ENCODE results near the gene NRK.

Gene NRK

DNA sequence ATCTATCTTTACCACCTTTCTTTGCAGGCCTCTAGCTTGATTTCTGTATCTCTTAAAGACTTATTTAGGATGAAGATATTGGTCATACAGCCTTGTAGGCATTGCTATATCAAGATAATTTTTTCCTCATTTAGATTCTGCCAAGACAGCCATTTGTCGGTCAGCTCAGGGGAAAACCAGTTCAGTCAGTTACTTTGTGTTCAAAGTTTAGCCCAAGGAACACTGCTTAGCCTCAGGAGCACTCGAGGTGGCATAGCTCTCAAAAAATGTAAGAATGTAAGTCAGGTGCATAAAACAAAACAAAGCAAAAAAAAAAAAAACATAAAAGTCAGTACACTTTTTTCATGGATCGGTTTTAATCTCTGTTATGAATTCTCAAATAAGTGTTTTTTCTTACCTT, 43.4 kb downstream of the NRK start:
- H3K4me3 ChIP-seq (replicated peaks; ENCODE audit: low read depth, low read length), result no peak overlapping the region
- TF ChIP-seq, protein P1, sequence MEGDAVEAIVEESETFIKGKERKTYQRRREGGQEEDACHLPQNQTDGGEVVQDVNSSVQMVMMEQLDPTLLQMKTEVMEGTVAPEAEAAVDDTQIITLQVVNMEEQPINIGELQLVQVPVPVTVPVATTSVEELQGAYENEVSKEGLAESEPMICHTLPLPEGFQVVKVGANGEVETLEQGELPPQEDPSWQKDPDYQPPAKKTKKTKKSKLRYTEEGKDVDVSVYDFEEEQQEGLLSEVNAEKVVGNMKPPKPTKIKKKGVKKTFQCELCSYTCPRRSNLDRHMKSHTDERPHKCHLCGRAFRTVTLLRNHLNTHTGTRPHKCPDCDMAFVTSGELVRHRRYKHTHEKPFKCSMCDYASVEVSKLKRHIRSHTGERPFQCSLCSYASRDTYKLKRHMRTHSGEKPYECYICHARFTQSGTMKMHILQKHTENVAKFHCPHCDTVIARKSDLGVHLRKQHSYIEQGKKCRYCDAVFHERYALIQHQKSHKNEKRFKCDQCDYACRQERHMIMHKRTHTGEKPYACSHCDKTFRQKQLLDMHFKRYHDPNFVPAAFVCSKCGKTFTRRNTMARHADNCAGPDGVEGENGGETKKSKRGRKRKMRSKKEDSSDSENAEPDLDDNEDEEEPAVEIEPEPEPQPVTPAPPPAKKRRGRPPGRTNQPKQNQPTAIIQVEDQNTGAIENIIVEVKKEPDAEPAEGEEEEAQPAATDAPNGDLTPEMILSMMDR (IDR thresholded peaks at IDR 0.05; ENCODE audit: low read length, missing control alignments), result no peak
- DNase-seq (ENCODE audit: low read depth), result no peak

DNA sequence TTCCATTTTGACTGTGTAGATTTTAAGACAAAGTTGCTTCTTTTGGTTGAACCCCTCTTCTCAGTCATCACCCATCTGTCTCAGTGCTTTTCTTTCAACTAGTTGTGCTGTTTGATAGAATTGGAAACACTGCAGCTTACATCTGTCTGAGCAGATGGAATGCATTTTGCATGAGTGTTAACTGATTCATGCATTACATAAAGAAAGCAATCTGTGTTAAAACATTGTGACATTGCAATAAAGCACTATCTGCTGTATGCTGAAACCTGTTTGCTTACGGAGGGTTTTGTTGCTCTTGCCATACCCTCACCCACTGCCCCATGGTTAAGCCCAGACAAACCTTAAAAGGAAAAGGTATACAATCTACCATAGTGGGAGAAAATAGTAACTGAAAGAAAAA, 47.4 kb downstream of the NRK start:
- TF ChIP-seq, protein P1 (IDR thresholded peaks at IDR 0.05; ENCODE audit: low read length, missing control alignments), result no peak
- no peak overlapping the region for H3K4me3 ChIP-seq (replicated peaks; ENCODE audit: low read depth, low read length)
- DNase-seq (ENCODE audit: low read depth), result no peak

DNA sequence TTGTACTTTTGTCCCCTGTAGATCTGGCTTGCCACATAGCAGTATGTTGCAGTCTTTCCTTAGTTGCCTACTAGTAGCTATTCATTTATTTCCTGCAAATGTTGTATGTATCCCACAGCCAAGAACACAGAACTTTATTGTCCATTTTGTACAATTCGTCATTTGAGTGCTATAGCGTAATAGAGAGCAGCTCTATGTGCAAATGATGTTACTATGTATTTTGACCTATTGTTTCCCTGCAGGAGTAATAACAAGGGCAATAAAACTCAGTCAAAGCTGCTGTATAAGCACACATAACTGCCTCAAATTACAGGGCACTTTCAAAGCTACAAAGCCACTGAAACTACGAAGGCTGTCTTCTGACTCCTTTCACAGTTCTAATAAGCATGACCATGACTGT, 48.1 kb downstream of the NRK start:
- DNase-seq (ENCODE audit: low read depth), result no peak

DNA sequence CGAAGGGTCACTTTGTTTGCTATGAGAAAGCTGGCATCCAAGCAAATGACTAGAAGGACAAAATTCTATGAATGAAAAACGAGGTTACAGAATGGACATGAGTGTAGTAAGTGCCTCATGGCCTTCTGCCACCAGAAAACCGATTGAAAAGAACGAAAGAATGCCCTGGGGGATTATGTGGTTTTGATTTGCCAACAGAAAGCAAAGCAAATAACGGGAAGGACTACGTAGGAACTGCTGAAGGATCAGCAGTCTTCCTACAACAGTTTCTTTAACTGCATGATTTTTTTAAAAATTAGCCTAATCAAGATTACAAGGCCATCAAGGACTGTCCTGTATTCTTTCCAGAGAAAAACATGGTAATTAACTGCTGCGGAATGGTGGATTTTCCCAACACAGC, 50.6 kb downstream of the NRK start:
- TF ChIP-seq, protein P1 (IDR thresholded peaks at IDR 0.05; ENCODE audit: low read length, missing control alignments), result no peak
- no peak for DNase-seq (ENCODE audit: low read depth)

More for the DNA sequence above, 48.1 kb downstream of the NRK start:
- no peak overlapping the region for H3K4me3 ChIP-seq (replicated peaks; ENCODE audit: low read depth, low read length)
- TF ChIP-seq, protein P1 (IDR thresholded peaks at IDR 0.05; ENCODE audit: low read length, missing control alignments), result no peak

DNA sequence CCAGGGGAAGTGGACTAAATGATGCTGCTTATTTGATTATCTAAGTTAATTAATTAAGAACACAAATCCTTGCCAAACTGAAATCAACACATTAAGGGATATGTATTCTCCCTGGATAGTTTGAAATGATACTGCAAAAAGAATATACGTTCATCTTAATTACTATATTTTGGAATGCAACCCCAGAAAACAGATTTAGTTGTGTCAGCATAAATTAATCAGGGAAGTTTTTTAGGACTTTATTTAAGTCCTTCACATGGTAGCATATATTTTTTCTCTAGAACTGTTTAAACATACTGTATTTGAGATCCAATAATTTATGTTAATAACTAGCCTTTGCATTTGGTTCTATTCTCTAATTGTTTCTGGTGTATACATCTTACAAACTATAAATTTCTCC, 52.5 kb downstream of the NRK start:
- no peak overlapping the region for H3K4me3 ChIP-seq (replicated peaks; ENCODE audit: low read depth, low read length)
- DNase-seq (ENCODE audit: low read depth), result no peak
- TF ChIP-seq, protein P1 (IDR thresholded peaks at IDR 0.05; ENCODE audit: low read length, missing control alignments), result no peak

More for the DNA sequence above, 50.6 kb downstream of the NRK start:
- no peak overlapping the region for H3K4me3 ChIP-seq (replicated peaks; ENCODE audit: low read depth, low read length)

DNA sequence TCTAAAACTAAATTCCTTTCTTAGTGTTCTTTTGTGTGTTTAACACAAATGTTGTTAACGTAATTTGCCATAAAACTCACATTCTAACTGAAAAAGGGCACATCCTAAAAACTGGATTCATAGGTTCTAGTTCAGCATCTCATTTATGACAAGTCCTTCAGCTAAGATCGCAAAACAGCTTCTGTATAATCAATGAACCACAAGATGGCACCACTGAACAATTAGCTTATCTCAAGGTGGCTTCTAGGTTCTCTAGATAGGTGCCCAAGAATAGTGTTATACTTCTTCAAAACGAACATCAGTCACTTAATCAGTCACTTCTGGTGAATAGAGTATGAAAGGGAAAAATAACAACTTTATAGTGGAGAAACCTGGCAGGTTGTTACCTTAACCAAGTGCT, 54.3 kb downstream of the NRK start:
- no peak overlapping the region for H3K4me3 ChIP-seq (replicated peaks; ENCODE audit: low read depth, low read length)
- TF ChIP-seq, protein P1 (IDR thresholded peaks at IDR 0.05; ENCODE audit: low read length, missing control alignments), result peak; percentile 30
- DNase-seq (ENCODE audit: low read depth), result peak; percentile 24

DNA sequence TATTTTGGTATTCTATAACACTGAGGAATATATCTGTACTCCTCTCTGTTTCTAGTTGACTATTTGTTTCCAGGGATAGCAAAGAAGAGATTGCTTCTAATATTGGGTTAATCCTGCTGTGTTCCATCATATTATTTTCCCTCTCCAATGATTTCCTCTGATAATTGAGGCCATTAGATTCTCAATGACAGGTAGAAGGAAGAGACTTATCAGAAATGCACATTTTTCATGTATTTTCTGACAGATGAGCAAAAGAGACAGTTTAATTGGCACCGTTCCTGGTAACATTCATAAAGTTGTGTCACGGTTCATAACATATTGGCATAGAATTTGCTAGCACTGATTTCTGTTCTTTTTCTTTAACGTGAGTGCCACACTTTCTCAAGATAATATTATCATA, 58.2 kb downstream of the NRK start:
- DNase-seq (ENCODE audit: low read depth), result no peak
- TF ChIP-seq, protein P1 (IDR thresholded peaks at IDR 0.05; ENCODE audit: low read length, missing control alignments), result no peak
- H3K4me3 ChIP-seq (replicated peaks; ENCODE audit: low read depth, low read length), result no peak overlapping the region

All from fibroblast of pulmonary artery (primary cell).